HCT116 (cell line): ENCODE data around the gene CROT.

Source experiments
- CTCF ChIP-seq, 3 experiments: fragments of 200-600 bp in 1 of 3; sonication (generic) in 1 of 3; IDR thresholded peaks in 2 of 3; conservative IDR thresholded peaks in 1 of 3; 2 replicates each; pipeline ENCODE4 v1.5.1; 2012 to 2017; ENCODE audit warnings: low read depth in 2 of 3, low read length in 2 of 3, antibody characterized with exemption in 1 of 3, borderline replicate concordance in 1 of 3, control low read depth in 1 of 3, mild to moderate bottlenecking in 1 of 3, mixed read lengths in 1 of 3, mixed run types in 1 of 3, moderate library complexity in 1 of 3; ENCODE audit not compliant: insufficient read depth in 1 of 3
- EZH2 ChIP-seq: fragments of 200-600 bp; sonication (generic); IDR thresholded peaks from 2 replicates; pipeline ENCODE4 v1.6.1; 2017; ENCODE audit warnings: antibody characterized with exemption, mixed run types
- FOSL1 ChIP-seq: IDR thresholded peaks from 2 replicates; pipeline ENCODE4 v1.6.1; 2012; ENCODE audit warnings: low read depth
- JUND ChIP-seq: IDR thresholded peaks from 2 replicates; pipeline ENCODE4 v1.6.1; 2012
- ZBTB33 ChIP-seq: IDR thresholded peaks from 2 replicates; pipeline ENCODE4 v1.6.1; 2011; ENCODE audit warnings: mild to moderate bottlenecking, low read length, moderate library complexity; ENCODE audit not compliant: insufficient replicate concordance; ENCODE audit errors: extremely low read depth

GRCh38 chr7:87363342-87363741, 17.9 kb downstream of the CROT start:
- TF ChIP-seq FOSL1 (no peak), JUND (no peak), EZH2 (no peak), ZBTB33 (no peak), CTCF (IDR thresholded peaks at IDR 0.05 in 2 of 3, conservative IDR thresholded peaks at IDR 0.05 in 1 of 3; ENCODE audit: borderline replicate concordance in 1 of 3, insufficient read depth in 1 of 3, low read depth in 2 of 3, low read length in 2 of 3) (no peak)
